NCI-H1417 (cell line): ENCODE results near the gene NTN3.
A peak's percentile ranks its signal among the peaks of the same experiment; 100 is the strongest.
"Not testable (repeated sequence)": the region's sequence is repeated elsewhere in the genome, so short reads cannot be mapped to it uniquely, and the experiment has no call there.

Experiments used
- DNase-seq, 3 experiments: peaks; one replicate each; lab custom pipeline; 2025; lab: John Stamatoyannopoulos, UW

The NTN3 gene

GRCh38 chr16:2479996-2480395, 8.9 kb downstream of the NTN3 start:
- DNase-seq, result not testable (repeated sequence)

- no peak for DNase-seq
Observed at GRCh38 chr16:2480948-2481347, 9.9 kb downstream of the NTN3 start.

GRCh38 chr16:2481676-2482075, 10.6 kb downstream of the NTN3 start:
- no peak for DNase-seq

- no peak for DNase-seq
Observed at GRCh38 chr16:2482249-2482648, 11.2 kb downstream of the NTN3 start.

- peak; percentile 63 to 82 (median 73) for DNase-seq
Observed at GRCh38 chr16:2482708-2483534, 11.8 kb downstream of the NTN3 start.

GRCh38 chr16:2483939-2484897, 13.1 kb downstream of the NTN3 start:
- DNase-seq, result no peak

GRCh38 chr16:2484898-2485508, 13.9 kb downstream of the NTN3 start:
- DNase-seq, result no peak

- DNase-seq, result no peak
Observed at GRCh38 chr16:2485811-2486507, 14.9 kb downstream of the NTN3 start.

GRCh38 chr16:2486645-2487516, 15.8 kb downstream of the NTN3 start:
- peak in 2 of 3 experiments; percentile 20 to 81 for DNase-seq

- no peak for DNase-seq
Observed at GRCh38 chr16:2487517-2487842, 16.4 kb downstream of the NTN3 start.

GRCh38 chr16:2487903-2488531, 16.9 kb downstream of the NTN3 start:
- DNase-seq, result no peak

- no peak for DNase-seq
Observed at GRCh38 chr16:2489581-2489980, 18.5 kb downstream of the NTN3 start.

- DNase-seq, result peak; percentile 65 to 95 (median 79)
Observed at GRCh38 chr16:2490190-2491105, 19.4 kb downstream of the NTN3 start.

- no peak for DNase-seq
Observed at GRCh38 chr16:2492292-2492691, 21.2 kb downstream of the NTN3 start.

- DNase-seq, result no peak
Observed at GRCh38 chr16:2493605-2494004, 22.5 kb downstream of the NTN3 start.

GRCh38 chr16:2494616-2495015, 23.5 kb downstream of the NTN3 start:
- no peak for DNase-seq

GRCh38 chr16:2495041-2495440, 23.9 kb downstream of the NTN3 start:
- DNase-seq, result no peak

GRCh38 chr16:2496223-2497115, 25.4 kb downstream of the NTN3 start:
- no peak for DNase-seq
